Measurements from ENCODE around the gene GSN.
A peak's percentile ranks its signal among the peaks of the same experiment; 100 is the strongest.

GSN gene

DNA sequence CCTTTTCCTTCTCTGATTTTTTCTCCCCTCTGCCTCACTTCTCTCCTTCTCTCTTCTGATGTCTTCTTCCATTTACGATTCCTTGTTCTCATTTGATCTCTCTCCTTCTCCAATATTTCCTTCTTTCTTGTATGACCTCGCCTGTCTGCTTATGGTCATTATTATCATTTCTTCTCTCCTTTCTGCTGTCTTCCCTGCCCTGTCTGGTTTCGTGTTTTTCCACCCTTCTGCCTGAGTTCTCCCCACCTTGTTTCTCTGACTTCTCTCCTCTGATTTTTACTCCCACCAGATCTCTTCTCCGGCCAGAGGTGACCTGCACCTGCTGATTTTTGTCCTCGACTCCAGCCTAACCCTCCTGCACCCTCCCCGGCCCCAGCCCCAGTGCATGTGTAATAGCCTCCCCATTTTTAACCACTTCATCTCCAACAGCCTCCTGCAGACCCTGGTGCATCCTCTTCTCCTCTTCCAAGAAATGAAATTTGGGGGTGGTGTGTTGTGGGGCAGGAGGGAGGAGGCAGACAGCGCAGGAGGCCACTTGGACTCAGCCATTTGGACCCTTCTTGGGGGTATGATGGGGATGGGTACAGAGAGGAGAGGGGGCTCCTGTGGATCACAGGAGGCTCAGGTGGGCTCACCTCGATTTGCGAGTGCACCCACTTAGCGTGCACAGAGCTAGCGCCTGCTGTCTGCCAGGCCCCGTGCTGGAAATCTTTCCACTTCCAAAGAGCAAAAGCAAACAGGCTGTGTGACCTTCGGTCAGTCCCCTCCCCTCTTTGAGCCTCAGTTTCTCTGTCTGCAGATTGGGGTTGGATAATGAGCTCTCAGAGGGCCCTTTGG, 32.5 kb downstream of the GSN start:
- peaks cover 14% of the 10 kb centered on the region for H3K27me3 ChIP-seq (ENCODE audit: control insufficient read depth, low read length)
- H3K79me2 ChIP-seq (ENCODE audit: control insufficient read depth, low read length): no peaks in the 10 kb centered on the region
- no peak for TF ChIP-seq EZH2phosphoT487 (IDR thresholded peaks at IDR 0.05; ENCODE audit: borderline replicate concordance, low read length)
- TF ChIP-seq, protein P1, sequence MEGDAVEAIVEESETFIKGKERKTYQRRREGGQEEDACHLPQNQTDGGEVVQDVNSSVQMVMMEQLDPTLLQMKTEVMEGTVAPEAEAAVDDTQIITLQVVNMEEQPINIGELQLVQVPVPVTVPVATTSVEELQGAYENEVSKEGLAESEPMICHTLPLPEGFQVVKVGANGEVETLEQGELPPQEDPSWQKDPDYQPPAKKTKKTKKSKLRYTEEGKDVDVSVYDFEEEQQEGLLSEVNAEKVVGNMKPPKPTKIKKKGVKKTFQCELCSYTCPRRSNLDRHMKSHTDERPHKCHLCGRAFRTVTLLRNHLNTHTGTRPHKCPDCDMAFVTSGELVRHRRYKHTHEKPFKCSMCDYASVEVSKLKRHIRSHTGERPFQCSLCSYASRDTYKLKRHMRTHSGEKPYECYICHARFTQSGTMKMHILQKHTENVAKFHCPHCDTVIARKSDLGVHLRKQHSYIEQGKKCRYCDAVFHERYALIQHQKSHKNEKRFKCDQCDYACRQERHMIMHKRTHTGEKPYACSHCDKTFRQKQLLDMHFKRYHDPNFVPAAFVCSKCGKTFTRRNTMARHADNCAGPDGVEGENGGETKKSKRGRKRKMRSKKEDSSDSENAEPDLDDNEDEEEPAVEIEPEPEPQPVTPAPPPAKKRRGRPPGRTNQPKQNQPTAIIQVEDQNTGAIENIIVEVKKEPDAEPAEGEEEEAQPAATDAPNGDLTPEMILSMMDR (IDR thresholded peaks at IDR 0.05; ENCODE audit: low read depth, low read length, poor library complexity, severe bottlenecking): no peak
- H3K4me2 ChIP-seq (ENCODE audit: low read length): peak overlapping the region; percentile 82
- no peaks in the 10 kb centered on the region for H3K9me3 ChIP-seq (ENCODE audit: control insufficient read depth, insufficient read depth, low read length)
- H3K36me3 ChIP-seq (ENCODE audit: control insufficient read depth, low read length): no peaks in the 10 kb centered on the region
- H3F3A ChIP-seq (ENCODE audit: control insufficient read depth, insufficient read depth): no peaks in the 10 kb centered on the region
- H3K4me3 ChIP-seq (ENCODE audit: low read length): peak overlapping the region; percentile 70
- no peak overlapping the region for H3K27ac ChIP-seq (ENCODE audit: low read depth, low read length)
- peaks cover 15% of the 10 kb centered on the region for H3K4me1 ChIP-seq (ENCODE audit: control insufficient read depth, low read length)
- no peaks in the 10 kb centered on the region for H3K9me2 ChIP-seq (replicated peaks; ENCODE audit: control insufficient read depth, low read length)
- no peaks in the 10 kb centered on the region for H4K20me1 ChIP-seq (ENCODE audit: control insufficient read depth, insufficient read depth, low read depth, low read length)

DNA sequence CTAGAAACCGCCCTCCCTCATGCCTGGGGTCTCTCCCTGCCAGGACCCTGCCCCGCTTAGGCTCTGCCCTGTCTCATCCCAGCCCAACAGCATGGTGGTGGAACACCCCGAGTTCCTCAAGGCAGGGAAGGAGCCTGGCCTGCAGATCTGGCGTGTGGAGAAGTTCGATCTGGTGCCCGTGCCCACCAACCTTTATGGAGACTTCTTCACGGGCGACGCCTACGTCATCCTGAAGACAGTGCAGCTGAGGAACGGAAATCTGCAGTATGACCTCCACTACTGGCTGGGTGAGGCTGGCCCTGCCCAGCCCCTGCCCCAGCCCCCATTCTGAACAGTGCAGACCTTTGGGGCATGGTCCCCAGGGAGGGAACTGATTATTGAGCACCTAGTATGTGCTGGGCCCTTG, 33.9 kb downstream of the GSN start:
- no peaks in the 10 kb centered on the region for H3K79me2 ChIP-seq (ENCODE audit: control insufficient read depth, low read length)
- peaks cover 14% of the 10 kb centered on the region for H3K27me3 ChIP-seq (ENCODE audit: control insufficient read depth, low read length)
- no peaks in the 10 kb centered on the region for H3F3A ChIP-seq (ENCODE audit: control insufficient read depth, insufficient read depth)
- H3K36me3 ChIP-seq (ENCODE audit: control insufficient read depth, low read length): no peaks in the 10 kb centered on the region
- H3K9me2 ChIP-seq (replicated peaks; ENCODE audit: control insufficient read depth, low read length): no peaks in the 10 kb centered on the region
- no peak overlapping the region for H3K4me3 ChIP-seq (ENCODE audit: low read length)
- no peak overlapping the region for H3K4me2 ChIP-seq (ENCODE audit: low read length)
- no peak overlapping the region for H3K27ac ChIP-seq (ENCODE audit: low read depth, low read length)
- H4K20me1 ChIP-seq (ENCODE audit: control insufficient read depth, insufficient read depth, low read depth, low read length): no peaks in the 10 kb centered on the region
- no peaks in the 10 kb centered on the region for H3K9me3 ChIP-seq (ENCODE audit: control insufficient read depth, insufficient read depth, low read length)
- H3K4me1 ChIP-seq (ENCODE audit: control insufficient read depth, low read length): peaks cover 15% of the 10 kb centered on the region
- TF ChIP-seq, protein P1 (IDR thresholded peaks at IDR 0.05; ENCODE audit: low read depth, low read length, poor library complexity, severe bottlenecking): no peak
- TF ChIP-seq EZH2phosphoT487 (IDR thresholded peaks at IDR 0.05; ENCODE audit: borderline replicate concordance, low read length): no peak

DNA sequence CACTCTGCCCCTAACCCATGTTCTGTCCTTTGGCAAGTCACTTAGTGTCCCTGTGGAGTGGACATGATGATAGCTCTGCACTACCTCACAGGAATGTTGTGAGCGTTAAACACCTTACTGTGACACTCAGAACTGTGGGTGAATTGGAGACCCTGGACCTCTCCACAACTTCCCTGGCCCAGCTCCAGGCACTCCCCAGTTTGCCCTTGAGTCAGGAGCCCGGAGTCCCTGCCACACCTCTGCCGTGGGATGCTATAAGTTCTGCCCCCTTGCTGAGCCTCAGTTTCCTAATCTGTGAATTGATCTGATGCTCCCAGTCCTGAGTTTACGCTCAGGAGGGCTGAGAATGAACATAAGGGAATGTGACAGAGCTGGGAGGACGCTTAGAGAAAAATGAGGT, 34.4 kb downstream of the GSN start:
- Histone ChIP-seq H3K4me2 (ENCODE audit: low read length) (no peak overlapping the region), H3K27me3 (ENCODE audit: control insufficient read depth, low read length) (peaks cover 14% of the 10 kb centered on the region), H3K9me2 (replicated peaks; ENCODE audit: control insufficient read depth, low read length) (no peaks in the 10 kb centered on the region), H3K36me3 (ENCODE audit: control insufficient read depth, low read length) (no peaks in the 10 kb centered on the region), H3K4me3 (ENCODE audit: low read length) (no peak overlapping the region), H3K27ac (ENCODE audit: low read depth, low read length) (no peak overlapping the region), H3K4me1 (ENCODE audit: control insufficient read depth, low read length) (peaks cover 15% of the 10 kb centered on the region), H3K79me2 (ENCODE audit: control insufficient read depth, low read length) (no peaks in the 10 kb centered on the region), H4K20me1 (ENCODE audit: control insufficient read depth, insufficient read depth, low read depth, low read length) (no peaks in the 10 kb centered on the region), H3F3A (ENCODE audit: control insufficient read depth, insufficient read depth) (no peaks in the 10 kb centered on the region), H3K9me3 (ENCODE audit: control insufficient read depth, insufficient read depth, low read length) (no peaks in the 10 kb centered on the region)
- no peak for TF ChIP-seq EZH2phosphoT487 (IDR thresholded peaks at IDR 0.05; ENCODE audit: borderline replicate concordance, low read length)
- TF ChIP-seq, protein P1 (IDR thresholded peaks at IDR 0.05; ENCODE audit: low read depth, low read length, poor library complexity, severe bottlenecking): no peak
